Measurements from ENCODE around the gene LRP8. TPM values are rescaled to one million over a fixed set of nuclear protein-coding genes. Genes with fewer than 3 reads are reported as not detected.

Gene LRP8
- total and polyA plus RNA-seq, 4 donors = 0.15 to 0.75 (median 0.29) TPM

GRCh38 chr1:53335661-53336060 lies 7.8 kb upstream of the LRP8 start:
- Histone ChIP-seq H3K9me3 (ENCODE audit: control insufficient read depth in 4 of 4, low read length in 3 of 4) (no peaks in the 10 kb centered on the region), H3K9ac (ENCODE audit: low read depth in 1 of 2, low read length in 2 of 2) (no peak overlapping the region), H3K27me3 (ENCODE audit: control insufficient read depth in 4 of 4, insufficient read depth in 4 of 4, low read length in 3 of 4) (no peaks in the 10 kb centered on the region), H3K27ac (ENCODE audit: low read depth in 1 of 2, low read length in 2 of 2) (no peak overlapping the region), H3K4me1 (ENCODE audit: control insufficient read depth in 4 of 4, insufficient read depth in 4 of 4, low read length in 3 of 4) (no peaks in the 10 kb centered on the region), H3K4me3 (ENCODE audit: low read depth in 1 of 3, low read length in 3 of 3) (no peak overlapping the region), H3K36me3 (ENCODE audit: control insufficient read depth in 4 of 4, insufficient read depth in 3 of 4, low read depth in 1 of 4, low read length in 3 of 4) (no peaks in the 10 kb centered on the region)
- DNase-seq (ENCODE audit: low spot score) = no peak
- no peak for TF ChIP-seq JUND (IDR thresholded peaks at IDR 0.05)
- TF ChIP-seq, protein P1, sequence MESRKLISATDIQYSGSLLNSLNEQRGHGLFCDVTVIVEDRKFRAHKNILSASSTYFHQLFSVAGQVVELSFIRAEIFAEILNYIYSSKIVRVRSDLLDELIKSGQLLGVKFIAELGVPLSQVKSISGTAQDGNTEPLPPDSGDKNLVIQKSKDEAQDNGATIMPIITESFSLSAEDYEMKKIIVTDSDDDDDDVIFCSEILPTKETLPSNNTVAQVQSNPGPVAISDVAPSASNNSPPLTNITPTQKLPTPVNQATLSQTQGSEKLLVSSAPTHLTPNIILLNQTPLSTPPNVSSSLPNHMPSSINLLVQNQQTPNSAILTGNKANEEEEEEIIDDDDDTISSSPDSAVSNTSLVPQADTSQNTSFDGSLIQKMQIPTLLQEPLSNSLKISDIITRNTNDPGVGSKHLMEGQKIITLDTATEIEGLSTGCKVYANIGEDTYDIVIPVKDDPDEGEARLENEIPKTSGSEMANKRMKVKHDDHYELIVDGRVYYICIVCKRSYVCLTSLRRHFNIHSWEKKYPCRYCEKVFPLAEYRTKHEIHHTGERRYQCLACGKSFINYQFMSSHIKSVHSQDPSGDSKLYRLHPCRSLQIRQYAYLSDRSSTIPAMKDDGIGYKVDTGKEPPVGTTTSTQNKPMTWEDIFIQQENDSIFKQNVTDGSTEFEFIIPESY (IDR thresholded peaks at IDR 0.05) = no peak
- no peak for TF ChIP-seq CTCF (IDR thresholded peaks at IDR 0.05; ENCODE audit: low read depth, low read length, missing input control)
- no peak for TF ChIP-seq RXRA (IDR thresholded peaks at IDR 0.05)
- TF ChIP-seq, protein P2, sequence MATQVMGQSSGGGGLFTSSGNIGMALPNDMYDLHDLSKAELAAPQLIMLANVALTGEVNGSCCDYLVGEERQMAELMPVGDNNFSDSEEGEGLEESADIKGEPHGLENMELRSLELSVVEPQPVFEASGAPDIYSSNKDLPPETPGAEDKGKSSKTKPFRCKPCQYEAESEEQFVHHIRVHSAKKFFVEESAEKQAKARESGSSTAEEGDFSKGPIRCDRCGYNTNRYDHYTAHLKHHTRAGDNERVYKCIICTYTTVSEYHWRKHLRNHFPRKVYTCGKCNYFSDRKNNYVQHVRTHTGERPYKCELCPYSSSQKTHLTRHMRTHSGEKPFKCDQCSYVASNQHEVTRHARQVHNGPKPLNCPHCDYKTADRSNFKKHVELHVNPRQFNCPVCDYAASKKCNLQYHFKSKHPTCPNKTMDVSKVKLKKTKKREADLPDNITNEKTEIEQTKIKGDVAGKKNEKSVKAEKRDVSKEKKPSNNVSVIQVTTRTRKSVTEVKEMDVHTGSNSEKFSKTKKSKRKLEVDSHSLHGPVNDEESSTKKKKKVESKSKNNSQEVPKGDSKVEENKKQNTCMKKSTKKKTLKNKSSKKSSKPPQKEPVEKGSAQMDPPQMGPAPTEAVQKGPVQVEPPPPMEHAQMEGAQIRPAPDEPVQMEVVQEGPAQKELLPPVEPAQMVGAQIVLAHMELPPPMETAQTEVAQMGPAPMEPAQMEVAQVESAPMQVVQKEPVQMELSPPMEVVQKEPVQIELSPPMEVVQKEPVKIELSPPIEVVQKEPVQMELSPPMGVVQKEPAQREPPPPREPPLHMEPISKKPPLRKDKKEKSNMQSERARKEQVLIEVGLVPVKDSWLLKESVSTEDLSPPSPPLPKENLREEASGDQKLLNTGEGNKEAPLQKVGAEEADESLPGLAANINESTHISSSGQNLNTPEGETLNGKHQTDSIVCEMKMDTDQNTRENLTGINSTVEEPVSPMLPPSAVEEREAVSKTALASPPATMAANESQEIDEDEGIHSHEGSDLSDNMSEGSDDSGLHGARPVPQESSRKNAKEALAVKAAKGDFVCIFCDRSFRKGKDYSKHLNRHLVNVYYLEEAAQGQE (IDR thresholded peaks at IDR 0.05) = no peak
- TF ChIP-seq HNF4A (conservative IDR thresholded peaks at IDR 0.05) = no peak
- TF ChIP-seq YY1 (IDR thresholded peaks at IDR 0.05) = no peak
- no peak for TF ChIP-seq GABPA (IDR thresholded peaks at IDR 0.05 in 1 of 2, conservative IDR thresholded peaks at IDR 0.05 in 1 of 2)
- TF ChIP-seq EGR1 (IDR thresholded peaks at IDR 0.05; ENCODE audit: low read depth in 2 of 2) = no peak
- TF ChIP-seq, protein P3, sequence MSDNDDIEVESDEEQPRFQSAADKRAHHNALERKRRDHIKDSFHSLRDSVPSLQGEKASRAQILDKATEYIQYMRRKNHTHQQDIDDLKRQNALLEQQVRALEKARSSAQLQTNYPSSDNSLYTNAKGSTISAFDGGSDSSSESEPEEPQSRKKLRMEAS (IDR thresholded peaks at IDR 0.05) = no peak
- no peak for TF ChIP-seq HNF4G (IDR thresholded peaks at IDR 0.05)
- no peak for TF ChIP-seq ATF3 (IDR thresholded peaks at IDR 0.05)
- TF ChIP-seq RAD21 (IDR thresholded peaks at IDR 0.05) = no peak
- TF ChIP-seq SP1 (IDR thresholded peaks at IDR 0.05) = no peak
- no peak for TF ChIP-seq FOXA1 (IDR thresholded peaks at IDR 0.05)
- TF ChIP-seq NR2F2 (IDR thresholded peaks at IDR 0.05) = no peak
- TF ChIP-seq FOXA2 (IDR thresholded peaks at IDR 0.05) = no peak
- WGBS = 78% methylated on average over 1 of the region's 1 CpG

GRCh38 chr1:53334781-53335180 lies 6.9 kb upstream of the LRP8 start:
- no peaks in the 10 kb centered on the region for H3K36me3 ChIP-seq (ENCODE audit: control insufficient read depth in 4 of 4, insufficient read depth in 3 of 4, low read depth in 1 of 4, low read length in 3 of 4)
- no peaks in the 10 kb centered on the region for H3K27me3 ChIP-seq (ENCODE audit: control insufficient read depth in 4 of 4, insufficient read depth in 4 of 4, low read length in 3 of 4)
- H3K9me3 ChIP-seq (ENCODE audit: control insufficient read depth in 4 of 4, low read length in 3 of 4) = no peaks in the 10 kb centered on the region
- H3K4me3 ChIP-seq (ENCODE audit: low read depth in 1 of 3, low read length in 3 of 3) = no peak overlapping the region
- no peak overlapping the region for H3K27ac ChIP-seq (ENCODE audit: low read depth in 1 of 2, low read length in 2 of 2)
- H3K9ac ChIP-seq (ENCODE audit: low read depth in 1 of 2, low read length in 2 of 2) = no peak overlapping the region
- WGBS = 73% methylated on average over 9 of the region's 9 CpGs
- no peaks in the 10 kb centered on the region for H3K4me1 ChIP-seq (ENCODE audit: control insufficient read depth in 4 of 4, insufficient read depth in 4 of 4, low read length in 3 of 4)
- no peak for DNase-seq (ENCODE audit: low spot score)
- no peak for TF ChIP-seq FOXA1 (IDR thresholded peaks at IDR 0.05)
- TF ChIP-seq EGR1 (IDR thresholded peaks at IDR 0.05; ENCODE audit: low read depth in 2 of 2) = no peak
- TF ChIP-seq ATF3 (IDR thresholded peaks at IDR 0.05) = no peak
- no peak for TF ChIP-seq SP1 (IDR thresholded peaks at IDR 0.05)
- no peak for TF ChIP-seq NR2F2 (IDR thresholded peaks at IDR 0.05)
- TF ChIP-seq HNF4G (IDR thresholded peaks at IDR 0.05) = no peak
- TF ChIP-seq YY1 (IDR thresholded peaks at IDR 0.05) = no peak
- TF ChIP-seq GABPA (IDR thresholded peaks at IDR 0.05 in 1 of 2, conservative IDR thresholded peaks at IDR 0.05 in 1 of 2) = no peak
- TF ChIP-seq JUND (IDR thresholded peaks at IDR 0.05) = no peak
- TF ChIP-seq HNF4A (conservative IDR thresholded peaks at IDR 0.05) = no peak
- no peak for TF ChIP-seq TAF1 (conservative IDR thresholded peaks at IDR 0.05)
- TF ChIP-seq FOXA2 (IDR thresholded peaks at IDR 0.05) = no peak
- TF ChIP-seq, protein P1 (IDR thresholded peaks at IDR 0.05) = no peak
- TF ChIP-seq RAD21 (IDR thresholded peaks at IDR 0.05) = no peak
